HG03039 (cell line): ENCODE measurements around the gene USP37.
"Not testable (repeated sequence)": the region's sequence is repeated elsewhere in the genome, so short reads cannot be mapped to it uniquely, and the experiment has no call there.

Experiments
- ATAC-seq: cut with Tn5 transposase; IDR thresholded peaks from one replicate; pipeline ENCODE4 v1.9.1; 2021; ENCODE audit warnings: mild to moderate bottlenecking, moderate library complexity; ENCODE audit not compliant: unreplicated experiment

The USP37 gene

GRCh38 chr2:218557941-218558340 lies 10.2 kb downstream of the USP37 start:
- no peak for ATAC-seq

DNA sequence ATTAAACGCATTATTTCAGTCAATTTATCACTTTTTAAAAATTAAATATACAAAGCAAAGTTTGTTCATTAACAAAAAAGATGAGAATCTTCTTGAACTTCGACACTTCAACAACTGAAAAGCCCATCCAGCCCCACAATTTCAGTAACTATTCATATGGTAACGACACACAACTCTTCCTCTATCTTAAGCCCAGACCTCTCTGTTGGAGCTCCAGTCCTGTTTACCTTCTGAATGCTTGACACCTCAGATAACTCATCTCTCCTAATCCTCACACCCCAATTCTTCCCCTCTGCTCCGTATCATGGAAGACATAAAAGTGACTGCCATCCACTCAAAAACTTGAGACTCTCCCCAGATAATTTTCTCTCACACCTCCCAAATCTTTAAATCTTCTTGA lies 12.6 kb downstream of the USP37 start:
- no peak for ATAC-seq

DNA sequence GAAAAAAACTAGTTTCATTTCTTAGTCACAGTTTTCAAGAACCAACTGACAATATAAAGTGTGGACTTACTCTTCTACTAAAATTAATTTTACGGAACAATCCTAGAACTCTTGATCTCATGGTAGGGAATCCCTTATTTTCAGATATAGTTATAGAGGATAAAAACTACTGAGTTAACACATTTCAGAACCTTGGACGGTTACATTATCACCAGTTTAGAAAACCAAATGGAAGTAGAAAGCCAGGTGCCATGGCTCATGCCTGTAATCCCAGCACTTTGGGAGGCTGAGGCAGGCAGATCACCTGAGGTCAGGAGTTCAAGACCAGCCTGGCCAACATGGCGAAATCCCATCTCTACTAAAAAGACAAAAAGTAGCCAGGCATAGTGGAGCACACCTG lies 13.9 kb downstream of the USP37 start:
- not testable (repeated sequence) for ATAC-seq

GRCh38 chr2:218547978-218548377 lies 20.2 kb downstream of the USP37 start:
- ATAC-seq = no peak

GRCh38 chr2:218547511-218547910 lies 20.6 kb downstream of the USP37 start:
- no peak for ATAC-seq

- no peak for ATAC-seq
These were observed 22.1 kb downstream of the USP37 start for GRCh38 chr2:218546012-218546411.

DNA sequence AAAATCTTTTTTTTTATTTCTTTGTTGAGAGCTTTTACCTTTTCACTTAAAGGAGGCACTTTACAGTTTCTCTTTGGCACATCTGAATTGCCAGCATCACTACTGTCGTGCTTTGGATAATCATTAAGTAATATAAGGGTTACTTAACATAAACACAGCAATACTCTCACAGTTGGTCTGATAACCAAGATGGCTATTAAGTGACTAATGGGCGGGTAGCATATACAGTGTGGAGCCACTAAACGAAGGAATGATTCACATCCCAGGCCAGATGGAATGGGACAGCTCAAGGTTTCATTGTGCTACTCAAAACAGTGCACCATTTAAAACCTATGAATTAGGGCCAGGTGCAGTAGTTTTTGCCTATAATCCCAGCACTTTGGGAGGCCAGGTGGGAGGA lies 28.1 kb downstream of the USP37 start:
- ATAC-seq = no peak

- ATAC-seq = no peak
These were observed 31.2 kb downstream of the USP37 start for GRCh38 chr2:218536804-218537494.

GRCh38 chr2:218529990-218530389 lies 38.2 kb downstream of the USP37 start:
- ATAC-seq = no peak

GRCh38 chr2:218528409-218528808 lies 39.7 kb downstream of the USP37 start:
- not testable (repeated sequence) for ATAC-seq

GRCh38 chr2:218523651-218524050 lies 44.5 kb downstream of the USP37 start:
- no peak for ATAC-seq

DNA sequence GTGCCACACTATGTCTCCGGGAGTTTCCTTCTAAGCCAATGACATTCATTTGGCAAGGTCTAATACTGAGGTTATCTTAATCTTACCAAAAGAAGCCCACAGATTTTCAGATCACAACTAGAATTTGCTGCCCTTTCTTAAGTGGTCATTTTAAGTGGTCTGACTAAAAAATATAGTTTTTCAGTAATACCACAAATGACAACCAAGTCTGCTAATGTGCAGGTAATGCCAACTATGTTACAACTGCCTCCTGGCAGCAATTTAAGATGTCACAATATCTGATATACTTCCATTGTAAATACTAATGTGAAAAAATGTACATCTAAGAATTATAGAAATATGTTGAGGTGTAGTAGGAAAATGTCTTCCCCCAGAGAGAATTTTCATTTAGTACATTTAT lies 49.3 kb downstream of the USP37 start:
- ATAC-seq = no peak

DNA sequence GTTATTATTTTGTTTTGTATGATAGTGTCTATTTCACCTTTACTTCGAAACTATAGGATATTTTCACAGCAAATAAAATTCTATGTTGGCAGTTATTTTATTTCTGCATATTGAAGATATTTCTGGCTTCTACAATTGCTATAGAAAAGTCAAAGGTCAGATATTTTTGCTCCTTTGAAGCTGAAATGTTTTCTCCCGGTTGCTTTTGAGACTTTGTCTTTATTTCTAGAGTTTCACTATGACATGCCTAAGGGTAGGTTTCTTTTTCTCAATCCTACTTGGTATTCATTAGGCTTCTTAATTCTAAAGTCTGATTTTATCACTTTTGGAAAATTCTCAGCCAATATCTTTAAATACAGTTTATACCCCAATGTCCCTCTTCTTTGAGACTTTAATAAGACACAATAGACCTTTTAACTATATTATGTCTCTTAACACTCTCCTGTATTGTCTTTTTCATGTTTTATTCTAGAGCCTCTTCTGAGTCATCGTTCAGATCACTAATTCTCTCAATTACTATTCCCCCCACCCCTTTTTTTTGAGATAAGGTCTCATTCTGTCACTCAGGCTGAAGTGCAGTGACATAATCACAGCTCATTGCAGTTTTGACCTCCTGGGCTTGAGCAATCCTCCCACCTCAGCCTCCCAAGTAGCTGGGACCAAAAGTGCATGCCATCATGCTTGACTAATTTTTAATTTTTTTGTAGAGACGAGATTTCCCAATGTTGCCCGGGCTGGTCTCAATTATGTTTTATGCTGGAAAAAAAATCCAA lies 50.5 kb downstream of the USP37 start:
- ATAC-seq = no peak

DNA sequence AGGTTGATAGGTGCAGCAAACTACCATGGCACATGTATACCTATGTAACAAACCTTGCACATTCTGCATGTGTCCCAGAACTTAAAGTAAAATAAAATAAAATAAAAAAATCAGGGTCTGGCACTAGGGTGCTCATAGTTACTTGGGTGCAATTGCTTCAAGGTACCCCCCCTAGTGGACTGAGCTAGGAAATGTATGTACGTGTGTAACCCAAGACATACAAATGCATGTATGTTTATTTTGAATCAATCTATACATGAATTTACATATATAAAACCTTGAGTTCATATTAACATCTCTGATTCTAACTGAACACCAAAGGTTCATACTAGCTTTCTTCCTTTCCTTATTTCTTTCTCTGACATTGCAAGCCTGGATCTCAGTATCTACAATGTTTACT lies 51.5 kb downstream of the USP37 start:
- no peak for ATAC-seq

- ATAC-seq = no peak
These were observed 54.5 kb downstream of the USP37 start for GRCh38 chr2:218513676-218514075.

DNA sequence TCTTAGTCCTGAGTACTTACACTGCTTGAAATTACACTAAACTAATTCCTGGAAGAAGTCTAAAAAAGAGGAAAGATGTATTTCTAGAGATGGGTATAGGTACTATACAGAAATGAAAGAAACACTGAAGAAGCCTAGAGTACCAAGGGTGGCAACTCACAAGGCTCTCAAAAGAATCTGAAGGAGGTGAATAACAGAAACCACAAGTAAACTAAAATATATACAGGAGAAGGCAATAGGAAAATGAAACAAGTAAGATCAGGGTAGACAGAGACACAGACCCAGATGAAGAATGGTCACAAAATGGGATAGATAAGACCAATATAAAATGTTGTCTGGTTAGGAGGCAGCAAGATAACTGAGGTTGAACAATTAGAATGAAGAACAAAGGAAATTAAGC lies 59.9 kb downstream of the USP37 start:
- ATAC-seq = no peak

DNA sequence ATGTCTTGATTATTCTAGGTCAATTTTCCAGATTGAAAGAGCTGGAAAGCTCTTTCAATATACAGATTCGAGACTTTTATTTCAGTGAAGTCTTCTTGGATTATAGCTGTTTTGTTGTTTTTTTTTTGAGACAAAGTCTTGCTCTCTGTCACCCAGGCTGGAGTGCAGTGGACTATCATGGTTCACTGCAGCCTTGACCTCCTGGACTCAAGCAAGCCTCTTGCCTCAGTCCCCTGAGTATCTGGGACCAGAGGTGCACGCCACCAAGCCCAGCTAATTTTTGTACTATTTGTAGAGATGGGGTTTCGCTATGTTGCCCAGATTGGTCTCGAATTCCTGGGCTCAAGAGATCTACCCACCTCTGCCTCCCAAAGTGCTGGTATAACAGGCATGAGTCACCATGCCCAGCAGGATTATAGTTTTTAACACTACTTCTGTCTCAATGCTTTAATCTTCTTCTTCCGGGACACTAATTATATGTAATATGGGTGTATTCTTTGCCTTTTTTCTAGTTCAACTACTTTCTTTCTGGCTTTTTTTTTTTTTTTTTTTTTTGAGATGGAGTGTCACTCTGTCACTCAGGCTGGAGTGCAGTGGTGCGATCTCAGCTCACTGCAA lies 62.3 kb downstream of the USP37 start:
- ATAC-seq = no peak

- no peak for ATAC-seq
These were observed 66.5 kb downstream of the USP37 start for GRCh38 chr2:218501665-218502064.

- ATAC-seq = no peak
These were observed 67.6 kb downstream of the USP37 start for GRCh38 chr2:218500501-218501060.

GRCh38 chr2:218485986-218486667 lies 82.0 kb downstream of the USP37 start:
- no peak for ATAC-seq

- no peak for ATAC-seq
These were observed 85.5 kb downstream of the USP37 start for GRCh38 chr2:218482651-218483050.
